HG03442 (cell line): Measurements from ENCODE around the gene TBC1D22A.

ENCODE experiments used
- ATAC-seq: cut with Tn5 transposase; IDR thresholded peaks from one replicate; pipeline ENCODE4 v1.9.1; 2021; ENCODE audit warnings: mild to moderate bottlenecking, moderate library complexity; ENCODE audit not compliant: unreplicated experiment

Gene TBC1D22A

GRCh38 chr22:46752286-46752987 lies 10.0 kb upstream of the TBC1D22A start:
- no peak for ATAC-seq

- ATAC-seq = no peak
These were observed 9.5 kb upstream of the TBC1D22A start for GRCh38 chr22:46752988-46753310.

GRCh38 chr22:46753360-46753759 lies 9.1 kb upstream of the TBC1D22A start:
- ATAC-seq = no peak

- no peak for ATAC-seq
These were observed 8.7 kb upstream of the TBC1D22A start for GRCh38 chr22:46753761-46754109.

GRCh38 chr22:46754110-46754799 lies 8.2 kb upstream of the TBC1D22A start:
- no peak for ATAC-seq

- ATAC-seq = no peak
These were observed 7.6 kb upstream of the TBC1D22A start for GRCh38 chr22:46754826-46755225.

- ATAC-seq = no peak
These were observed 6.9 kb upstream of the TBC1D22A start for GRCh38 chr22:46755525-46755924.

GRCh38 chr22:46756097-46756496 lies 6.4 kb upstream of the TBC1D22A start:
- no peak for ATAC-seq

GRCh38 chr22:46757104-46757503 lies 5.3 kb upstream of the TBC1D22A start:
- no peak for ATAC-seq

GRCh38 chr22:46758121-46758520 lies 4.3 kb upstream of the TBC1D22A start:
- ATAC-seq = no peak

- ATAC-seq = no peak
These were observed 3.6 kb upstream of the TBC1D22A start for GRCh38 chr22:46758867-46759290.

- no peak for ATAC-seq
These were observed 1.4 kb upstream of the TBC1D22A start for GRCh38 chr22:46761017-46761416.

GRCh38 chr22:46761539-46762237 lies 762 bp upstream of the TBC1D22A start:
- ATAC-seq = no peak

- peak; percentile 41 for ATAC-seq
These were observed 728 bp downstream of the TBC1D22A start for GRCh38 chr22:46763051-46763705.

- no peak for ATAC-seq
These were observed 1.8 kb downstream of the TBC1D22A start for GRCh38 chr22:46764140-46764680.

GRCh38 chr22:46764779-46765485 lies 2.5 kb downstream of the TBC1D22A start:
- ATAC-seq = no peak

- ATAC-seq = no peak
These were observed 4.2 kb downstream of the TBC1D22A start for GRCh38 chr22:46766611-46767010.

- ATAC-seq = no peak
These were observed 5.0 kb downstream of the TBC1D22A start for GRCh38 chr22:46767249-46767985.

GRCh38 chr22:46769191-46769675 lies 6.8 kb downstream of the TBC1D22A start:
- no peak for ATAC-seq

- ATAC-seq = no peak
These were observed 7.3 kb downstream of the TBC1D22A start for GRCh38 chr22:46769706-46770105.
